HL-60/S4 treated with retinoic acid at 250 ng/mL for 4 days and 3 days (cell line): ENCODE measurements around the gene IFT52.
"Not testable (repeated sequence)": the region's sequence is repeated elsewhere in the genome, so short reads cannot be mapped to it uniquely, and the experiment has no call there.

ENCODE experiments used
- in situ Hi-C: fragments of 300-500 bp; cut with MboI; formaldehyde crosslinking; loops from 2 replicates; pipeline ENCODE4 v1.7.0; 2022; ENCODE audit warnings: low sequenced_read_pairs

Gene IFT52

DNA sequence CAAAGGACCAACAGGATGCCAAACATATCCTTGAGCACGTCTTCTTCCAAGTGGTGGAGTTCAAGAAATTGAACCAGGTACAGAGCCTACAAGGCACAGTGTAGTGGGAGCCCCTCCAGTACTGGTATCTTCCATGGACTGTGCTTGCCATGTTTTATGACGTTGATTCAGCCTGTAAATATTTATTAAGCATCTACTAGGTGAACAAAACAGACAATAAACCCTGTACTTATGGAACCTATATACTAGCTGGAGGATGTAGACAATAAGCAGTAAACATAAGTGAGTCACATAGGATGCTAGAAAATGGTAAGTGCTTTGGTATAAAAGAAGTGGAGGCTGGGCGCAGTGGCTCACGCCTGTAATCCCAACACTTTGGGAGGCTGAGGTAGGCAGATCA lies 51.8 kb downstream of the IFT52 start:
- in situ Hi-C loops, result no loop called here

DNA sequence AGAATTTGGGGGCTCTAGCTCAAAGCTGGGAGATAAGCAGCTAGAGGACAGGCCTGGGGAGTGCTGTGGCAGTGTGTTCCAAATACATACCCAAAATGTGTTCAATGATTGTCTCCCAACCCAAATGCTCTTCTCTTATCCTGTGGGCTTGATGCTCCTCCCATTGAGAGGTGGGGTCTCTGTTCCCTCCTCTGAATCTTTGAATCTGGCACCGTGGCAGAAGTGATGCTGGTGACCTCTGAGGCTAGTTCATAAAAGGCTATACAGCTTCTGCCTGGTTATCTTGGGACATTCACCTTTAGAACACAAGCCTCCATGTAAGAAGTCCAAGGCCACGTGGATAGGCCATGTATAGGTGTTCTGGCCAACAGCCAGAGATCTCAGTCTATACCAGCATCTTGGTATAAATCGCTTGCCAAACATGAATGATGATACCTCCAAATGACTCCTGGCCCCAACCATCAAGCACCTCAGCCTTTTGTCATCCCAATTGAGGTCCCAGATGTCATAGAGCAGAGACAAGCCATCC lies 60.3 kb downstream of the IFT52 start:
- in situ Hi-C loops, result no loop called here

DNA sequence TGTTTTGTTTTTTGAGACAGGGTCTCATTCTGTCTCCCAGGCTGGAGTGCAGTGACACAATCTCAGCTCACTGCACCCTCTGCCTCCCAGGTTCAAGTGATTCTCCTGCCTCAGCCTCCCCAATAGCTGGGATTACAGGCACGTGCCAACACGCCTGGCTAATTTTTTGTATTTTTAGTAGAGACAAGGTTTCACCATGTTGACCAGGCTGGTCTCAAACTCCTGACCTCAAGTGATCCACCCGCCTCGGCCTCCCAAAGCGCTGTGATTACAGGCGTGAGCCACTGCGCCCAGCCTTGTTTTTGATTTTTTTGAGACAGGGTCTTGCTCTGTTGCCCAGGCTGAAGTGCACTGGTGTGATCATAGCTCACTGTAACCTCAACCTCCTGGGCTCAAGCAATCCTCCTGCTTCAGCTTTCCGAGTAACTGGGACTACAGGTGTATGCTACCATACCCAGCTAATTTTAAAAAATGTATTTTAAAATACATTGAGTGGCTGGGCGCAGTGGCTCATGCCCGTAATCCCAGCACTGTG lies 61.0 kb downstream of the IFT52 start:
- in situ Hi-C loops, result not testable (repeated sequence)

DNA sequence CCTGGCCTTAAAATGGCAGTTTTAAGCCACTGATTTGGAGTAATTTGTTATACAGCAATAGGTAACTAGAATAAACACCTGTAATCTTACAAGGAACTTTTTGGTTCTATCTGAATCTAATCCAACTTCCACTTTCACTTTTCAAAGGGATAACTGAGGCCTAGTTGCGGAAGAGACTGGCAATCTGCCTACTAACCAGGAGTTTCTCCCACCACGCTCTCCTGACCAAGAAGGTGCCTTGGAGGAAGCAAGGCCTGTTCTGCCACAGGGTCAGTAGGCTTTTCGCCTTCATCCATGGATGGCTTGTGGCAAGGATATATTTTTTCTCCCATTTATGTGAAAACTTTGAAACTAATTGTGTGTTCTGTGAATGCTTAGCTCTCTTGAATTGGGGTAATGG lies 63.2 kb downstream of the IFT52 start:
- in situ Hi-C loops, result no loop called here

DNA sequence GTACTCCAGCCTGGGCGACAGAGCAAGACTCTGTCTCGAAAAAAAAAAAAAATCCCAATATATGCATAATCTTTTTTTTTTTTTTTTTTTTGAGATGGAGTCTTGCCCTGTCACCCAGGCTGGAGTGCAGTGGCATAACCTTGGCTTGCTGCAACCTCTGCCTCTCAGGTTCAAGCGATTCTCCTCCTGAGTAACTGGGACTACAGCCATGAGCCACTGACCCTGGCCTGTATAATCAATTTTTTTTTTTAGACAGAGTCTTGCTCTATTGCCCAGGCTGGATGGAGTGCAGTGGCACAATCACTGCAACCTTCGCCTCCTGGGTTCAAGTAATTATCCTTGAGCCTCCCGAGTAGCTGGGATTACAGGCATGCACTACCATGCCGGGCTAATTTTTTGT lies 64.4 kb downstream of the IFT52 start:
- in situ Hi-C loops, result not testable (repeated sequence)

DNA sequence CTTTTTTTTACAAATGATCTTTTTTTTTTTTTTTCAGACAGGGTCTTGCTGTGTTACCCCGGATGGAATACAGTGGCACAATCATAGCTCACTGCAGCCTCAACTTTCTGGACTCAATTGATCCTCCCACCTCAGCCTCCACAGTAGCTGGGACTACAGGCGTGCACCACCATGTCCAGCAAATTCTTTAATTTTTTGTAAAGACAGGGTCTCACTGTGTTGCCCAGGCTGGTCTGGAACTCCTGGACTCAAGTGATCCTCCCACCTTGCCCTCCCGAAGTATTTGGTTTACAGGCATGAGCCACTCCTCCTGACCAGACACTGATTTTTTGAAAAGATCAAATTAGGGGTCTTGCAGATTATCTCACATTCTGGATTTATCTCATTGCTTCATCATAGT lies 65.2 kb downstream of the IFT52 start:
- in situ Hi-C loops, result no loop called here

DNA sequence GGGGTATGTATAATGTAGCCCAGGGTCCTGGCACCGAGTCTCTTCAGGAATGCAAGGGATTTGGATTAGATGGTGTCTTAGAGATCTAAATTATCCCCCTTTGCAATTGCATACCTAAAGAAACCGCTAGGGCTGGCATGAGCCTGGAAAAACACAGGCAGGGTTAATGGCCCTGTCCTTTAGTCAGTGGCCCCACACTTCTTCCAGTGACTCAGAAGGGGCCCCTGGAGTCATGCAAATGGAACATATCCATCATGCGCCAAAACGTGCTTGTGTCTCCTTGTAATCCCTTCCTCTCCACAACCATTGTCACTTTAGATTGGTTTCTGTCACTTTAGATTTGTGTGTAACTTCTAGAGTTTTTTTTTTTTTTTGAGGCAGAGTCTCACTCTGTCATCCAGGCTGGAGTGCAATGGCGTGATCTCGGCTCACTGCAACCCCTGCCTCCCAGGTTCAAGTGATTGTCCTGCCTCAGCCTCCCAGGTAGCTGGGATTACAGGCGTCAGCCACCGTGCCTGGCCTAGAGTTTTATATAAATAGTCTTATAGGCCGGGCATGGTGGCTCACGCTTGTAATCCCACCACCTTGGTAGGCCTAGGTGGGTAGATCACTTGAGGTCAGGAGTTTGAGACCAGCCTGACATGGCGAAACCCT lies 67.5 kb downstream of the IFT52 start:
- in situ Hi-C loops, result no loop called here

DNA sequence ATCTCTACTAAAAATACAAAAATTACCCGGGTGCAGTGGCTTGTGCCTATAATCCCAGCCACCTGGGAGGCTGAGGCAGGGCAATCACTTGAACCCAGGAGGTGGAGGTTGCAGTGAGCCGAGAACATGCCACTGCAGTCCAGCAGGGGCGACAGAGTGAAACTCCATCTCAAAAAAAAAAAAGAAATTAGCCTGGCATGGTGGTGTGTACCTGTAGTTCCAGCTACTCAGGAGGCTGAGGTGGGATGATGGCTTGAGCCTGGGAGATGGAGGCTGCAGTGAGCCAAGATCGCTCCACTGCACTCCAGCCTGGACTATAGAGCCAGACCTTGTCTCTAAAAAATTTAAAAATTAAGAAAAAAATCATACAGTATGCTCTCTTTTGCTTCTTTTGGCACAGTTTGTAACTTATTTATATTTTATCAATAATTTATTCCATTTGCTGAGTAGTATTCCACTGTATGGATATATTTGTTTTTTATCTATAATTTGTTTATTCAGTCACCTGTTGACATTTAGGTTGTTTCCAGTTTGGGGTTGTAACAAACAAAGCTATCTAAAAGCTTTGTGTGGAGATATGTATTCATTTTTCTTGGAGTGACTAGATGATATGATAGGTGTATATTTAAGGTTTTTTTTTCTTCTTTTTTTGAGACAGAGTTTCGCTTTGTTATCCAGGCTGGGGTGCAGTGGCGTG lies 68.1 kb downstream of the IFT52 start:
- in situ Hi-C loops, result no loop called here

DNA sequence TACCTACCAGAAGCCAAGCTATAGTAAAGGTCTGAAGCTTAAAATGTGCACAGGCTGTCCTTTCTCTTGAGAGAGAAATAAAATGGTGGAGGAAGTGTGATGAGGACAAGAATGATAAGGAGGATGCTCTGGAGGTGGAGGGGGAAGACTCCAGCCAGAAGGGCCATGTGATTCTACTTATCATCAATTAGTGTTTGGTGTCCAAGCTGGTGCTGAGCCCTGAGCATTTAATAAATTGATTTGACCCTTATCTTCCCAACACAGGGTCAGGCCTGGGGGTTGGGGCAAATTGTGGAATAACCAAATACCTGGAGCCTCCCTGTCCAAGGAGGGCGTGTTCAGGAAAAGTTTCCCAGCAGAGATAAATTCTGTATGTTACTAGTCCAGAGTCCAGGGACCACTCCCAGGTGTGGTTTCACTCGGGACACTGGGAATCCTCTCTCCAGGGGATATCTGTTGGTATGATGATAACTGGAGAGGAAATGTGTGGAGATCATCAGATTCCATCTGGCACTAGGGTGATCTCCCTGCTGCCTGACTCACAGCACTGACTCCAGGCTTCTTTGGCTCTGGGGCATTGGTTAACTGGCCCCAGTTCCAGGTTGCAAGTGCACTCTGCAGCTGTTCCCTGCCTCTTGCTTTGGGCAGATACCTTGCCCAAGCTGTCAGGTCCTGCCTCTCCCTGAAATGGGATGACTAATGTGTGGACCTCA lies 72.4 kb downstream of the IFT52 start:
- in situ Hi-C loops, result no loop called here

DNA sequence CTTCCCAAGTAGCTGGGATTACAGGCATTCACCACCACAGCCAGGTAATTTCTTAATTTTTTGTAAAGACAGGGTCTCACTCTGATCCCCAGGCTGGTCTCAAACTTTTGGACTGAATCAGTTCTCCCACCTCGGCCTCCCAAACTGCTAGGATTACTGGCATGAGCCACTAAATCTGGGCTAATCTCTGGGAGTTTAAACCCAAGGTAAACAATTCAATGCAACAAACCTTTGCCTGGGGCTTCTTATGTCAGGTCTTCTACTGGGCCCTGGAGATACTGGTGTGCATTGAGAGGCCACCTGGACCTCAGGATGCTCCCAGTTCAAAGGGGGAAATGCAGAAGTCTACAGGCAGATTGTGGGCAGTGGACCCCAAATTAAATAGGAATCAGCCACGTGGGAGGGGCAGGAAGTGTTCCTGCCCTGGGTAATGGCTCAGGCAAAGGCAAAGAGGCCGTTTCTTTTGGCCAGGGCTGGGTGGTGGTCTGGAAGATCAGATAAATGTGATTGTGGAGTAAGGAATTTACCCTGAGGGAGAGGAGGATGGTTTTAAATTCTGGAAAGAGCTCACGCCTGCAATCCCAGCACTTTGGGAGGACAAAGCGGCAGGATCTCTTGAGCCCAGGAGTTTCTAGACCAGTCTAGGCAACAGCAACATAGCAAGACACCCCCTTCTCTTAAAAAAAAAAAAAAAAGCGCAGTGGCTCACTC lies 74.9 kb downstream of the IFT52 start:
- in situ Hi-C loops, result no loop called here

DNA sequence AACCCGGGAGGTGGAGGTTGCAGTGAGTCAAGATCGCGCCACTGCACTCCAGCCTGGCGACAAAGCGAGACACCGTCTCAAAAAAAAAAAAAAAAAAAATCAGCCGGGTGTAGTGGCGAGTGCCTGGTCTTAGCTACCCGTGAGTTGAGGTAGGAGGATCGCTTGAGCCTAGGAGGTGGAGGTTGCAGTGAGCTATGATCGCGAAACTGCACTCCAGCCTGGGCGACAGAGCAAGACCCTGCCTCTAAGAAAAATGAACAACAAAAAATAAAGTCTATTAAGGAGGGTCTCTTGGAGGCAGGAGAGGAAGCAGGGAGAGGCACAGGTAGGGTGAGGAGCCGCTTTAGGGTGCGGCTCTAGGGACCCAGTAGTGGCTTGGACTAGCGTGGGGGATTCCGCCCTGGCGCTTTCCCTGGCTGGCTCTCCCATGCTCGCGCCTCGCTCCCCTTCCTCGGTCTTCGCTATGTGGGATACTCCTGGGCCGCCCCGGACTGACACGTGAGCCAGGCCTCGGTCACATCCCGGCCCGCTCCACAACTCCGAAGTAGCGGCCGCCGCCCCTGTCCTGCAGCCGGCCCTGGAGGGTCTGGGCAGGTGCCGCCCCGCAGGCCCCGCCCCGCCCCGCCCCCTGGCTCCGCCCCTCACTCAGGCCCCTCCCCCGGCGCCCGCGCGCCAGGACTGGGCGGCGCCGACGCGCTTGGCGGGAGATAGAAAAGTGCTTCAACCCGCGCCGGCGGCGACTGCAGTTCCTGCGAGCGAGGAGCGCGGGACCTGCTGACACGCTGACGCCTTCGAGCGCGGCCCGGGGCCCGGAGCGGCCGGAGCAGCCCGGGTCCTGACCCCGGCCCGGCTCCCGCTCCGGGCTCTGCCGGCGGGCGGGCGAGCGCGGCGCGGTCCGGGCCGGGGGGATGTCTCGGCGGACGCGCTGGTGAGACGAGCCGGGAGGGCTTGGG lies 75.9 kb downstream of the IFT52 start, which contains the start of gene MYBL2:
TSS of gene MYBL2 (plus strand) at position 739 of the 953 bp plus-strand sequence. CDS start at position 909, 170 bp downstream.
- in situ Hi-C loops, result no loop called here

DNA sequence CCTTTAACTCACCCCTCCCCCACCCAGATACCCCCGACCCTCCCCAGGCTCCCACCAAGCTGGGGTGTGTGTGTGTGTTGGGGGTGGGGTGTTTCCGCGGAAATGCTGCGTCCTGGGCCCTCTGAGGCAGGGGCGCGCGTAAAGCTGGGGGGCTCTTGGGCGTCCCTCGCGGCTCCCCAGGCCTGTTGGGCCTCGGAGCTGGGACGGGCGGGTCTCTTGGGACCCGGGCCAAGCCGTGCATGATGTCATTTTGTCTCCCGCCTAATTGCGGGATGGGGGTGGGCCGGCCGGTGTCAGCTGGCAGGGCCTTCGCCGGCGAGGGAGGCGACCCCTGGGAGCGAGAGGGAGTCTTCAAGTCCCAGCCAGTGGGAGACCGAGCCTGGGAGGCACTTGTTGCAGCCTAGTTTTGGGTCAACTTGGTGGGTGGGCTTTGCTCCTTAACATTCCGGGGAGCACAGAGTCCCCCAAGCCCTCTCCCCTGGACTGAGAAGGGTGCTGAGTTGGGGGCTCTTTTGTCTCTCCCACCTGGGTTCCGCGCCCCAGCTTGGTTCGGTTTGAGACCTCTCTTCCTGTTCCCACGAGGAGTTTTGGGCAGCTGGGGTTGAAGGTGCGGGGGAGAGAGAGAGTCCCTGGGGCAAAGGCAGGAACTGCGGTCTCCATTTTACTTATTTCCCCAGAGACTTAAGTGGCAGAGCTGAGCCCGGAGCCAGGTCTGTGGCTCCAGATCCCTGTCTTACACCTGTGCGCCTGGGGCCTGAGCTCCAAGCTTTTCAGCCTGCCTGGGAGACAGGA lies 76.8 kb downstream of the IFT52 start:
- in situ Hi-C loops, result no loop called here

DNA sequence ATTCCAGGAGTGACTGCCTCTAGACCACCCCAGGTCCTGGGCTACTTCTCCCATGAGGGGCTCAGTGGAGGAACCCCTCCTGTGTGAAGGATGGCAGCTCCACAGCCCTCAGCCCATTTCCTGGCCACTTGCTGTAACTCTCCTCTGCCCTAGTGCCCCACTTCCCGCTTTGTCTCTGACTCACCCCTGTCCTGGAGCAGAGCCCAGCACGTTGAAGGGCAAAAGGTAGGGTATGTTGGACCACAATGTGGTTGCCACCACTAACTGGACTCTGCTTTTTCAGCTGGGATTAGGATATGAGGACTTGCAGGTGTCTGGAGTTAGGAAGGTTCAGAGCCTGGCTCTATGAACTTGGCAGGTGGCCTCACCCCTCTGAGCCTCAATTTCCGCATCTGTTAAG lies 78.6 kb downstream of the IFT52 start:
- in situ Hi-C loops, result no loop called here

DNA sequence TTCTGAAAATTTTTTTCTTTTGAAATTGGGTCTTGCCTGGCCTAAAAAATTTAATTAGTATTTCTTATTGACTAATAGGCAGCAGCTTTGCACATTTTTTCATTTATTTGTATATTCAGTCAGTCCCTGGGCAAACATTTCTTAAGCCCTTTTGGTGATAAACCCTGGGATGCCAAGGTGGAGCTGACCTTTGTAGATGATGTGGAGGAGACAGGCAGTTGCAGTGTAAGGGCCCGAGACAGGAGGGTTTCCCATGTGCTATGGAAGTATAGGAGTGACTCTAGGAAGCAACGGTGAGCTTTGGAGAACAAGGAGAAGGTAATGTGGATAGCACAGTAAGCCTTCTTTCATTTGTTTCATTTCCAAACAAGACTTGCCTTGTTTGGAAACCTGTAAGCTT lies 79.7 kb downstream of the IFT52 start:
- in situ Hi-C loops, result no loop called here

DNA sequence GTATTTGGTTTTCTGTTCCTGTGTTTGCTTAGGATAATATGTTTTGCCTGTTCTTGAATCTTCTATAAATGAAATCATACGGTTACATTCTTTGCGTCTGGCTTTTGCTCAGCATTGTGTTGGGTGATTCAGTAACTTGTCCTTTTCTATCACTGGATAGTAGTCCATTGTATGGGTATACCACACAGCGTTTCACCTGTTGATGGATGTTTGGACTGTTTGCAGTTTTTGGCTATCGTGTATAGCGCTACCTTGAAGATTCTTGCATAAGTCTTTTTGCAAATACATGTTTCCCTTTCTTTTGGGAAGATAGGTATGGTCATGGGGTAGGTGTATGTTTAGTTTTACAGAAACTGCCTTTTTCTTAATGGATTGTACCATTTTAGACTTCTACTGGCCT lies 85.6 kb downstream of the IFT52 start:
- in situ Hi-C loops, result loop anchor here (25.0 kb wide), 1 partner anchor 214 kb away; the partner anchor contains the start of gene SRSF6

DNA sequence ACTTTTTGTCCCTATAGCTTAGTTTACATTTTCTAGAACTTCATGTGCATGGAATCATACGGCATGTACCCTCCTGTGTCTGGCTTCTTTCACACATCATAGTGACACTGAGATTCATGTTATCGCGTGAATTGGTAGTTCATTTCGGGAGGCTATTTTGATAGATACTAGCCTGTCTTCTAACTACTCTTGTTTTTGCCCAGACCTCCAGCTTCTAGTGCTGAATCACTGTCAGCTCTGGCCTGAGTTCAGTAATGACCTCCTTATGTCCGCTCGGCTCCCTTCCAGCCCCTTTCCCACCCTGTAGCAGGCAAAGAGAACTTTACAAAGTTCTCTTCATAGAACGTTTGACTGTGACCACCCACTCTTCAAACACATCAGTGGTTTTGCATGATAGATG lies 90.2 kb downstream of the IFT52 start:
- in situ Hi-C loops, result loop anchor here (25.0 kb wide), 1 partner anchor 219 kb away; the partner anchor contains the start of gene SRSF6

DNA sequence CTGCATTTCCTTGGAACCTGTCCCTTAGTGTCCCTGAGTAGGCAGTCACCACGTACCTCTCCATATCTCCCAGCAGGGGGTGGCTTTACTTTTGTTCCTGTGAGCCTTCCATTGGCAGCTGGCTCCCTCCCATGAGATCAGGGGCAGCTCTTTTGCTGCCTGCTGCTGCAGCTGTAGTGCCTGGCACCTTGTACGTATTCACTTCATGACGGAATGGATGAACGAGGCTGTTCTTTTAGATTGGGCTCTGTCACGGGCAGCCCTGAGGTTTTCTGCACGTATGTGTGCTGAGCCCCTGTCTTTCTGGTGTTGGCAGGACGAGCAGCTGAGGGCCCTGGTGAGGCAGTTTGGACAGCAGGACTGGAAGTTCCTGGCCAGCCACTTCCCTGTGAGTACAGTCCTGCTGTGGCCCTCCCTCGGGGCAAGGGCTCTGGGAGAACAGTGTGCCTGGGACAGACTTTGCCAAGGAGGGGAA lies 90.8 kb downstream of the IFT52 start:
- in situ Hi-C loops, result loop anchor here (25.0 kb wide), 1 partner anchor 219 kb away; the partner anchor contains the start of gene SRSF6

DNA sequence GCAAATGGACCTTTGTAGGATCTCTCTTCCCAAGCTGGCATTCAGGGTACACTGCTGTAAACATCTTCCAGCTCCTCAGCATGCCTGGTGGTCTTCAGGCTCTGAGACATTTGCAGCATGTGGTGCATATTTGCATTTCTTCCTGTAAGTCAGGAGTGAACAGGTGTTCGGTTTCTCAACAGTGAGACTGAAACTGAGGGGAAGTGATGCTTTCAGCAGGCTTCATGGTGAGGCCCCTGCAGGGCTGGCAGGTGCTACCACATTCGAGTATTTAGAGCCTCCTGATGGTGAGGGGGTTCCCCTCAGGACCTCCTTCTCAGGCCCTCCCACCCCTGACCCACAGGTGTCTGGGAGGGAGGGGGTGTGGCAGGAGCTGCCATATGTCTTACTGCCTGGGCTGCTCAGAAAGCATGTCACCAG lies 91.3 kb downstream of the IFT52 start:
- in situ Hi-C loops, result loop anchor here (25.0 kb wide), 1 partner anchor 220 kb away; the partner anchor contains the start of gene SRSF6
